Measurements from ENCODE around the gene CWC27. TPM values are rescaled to one million over a fixed set of nuclear protein-coding genes. Genes with fewer than 3 reads are reported as not detected.

Gene CWC27
- total RNA-seq, 1 experiment from 2014 or later, result 32.9 TPM

DNA sequence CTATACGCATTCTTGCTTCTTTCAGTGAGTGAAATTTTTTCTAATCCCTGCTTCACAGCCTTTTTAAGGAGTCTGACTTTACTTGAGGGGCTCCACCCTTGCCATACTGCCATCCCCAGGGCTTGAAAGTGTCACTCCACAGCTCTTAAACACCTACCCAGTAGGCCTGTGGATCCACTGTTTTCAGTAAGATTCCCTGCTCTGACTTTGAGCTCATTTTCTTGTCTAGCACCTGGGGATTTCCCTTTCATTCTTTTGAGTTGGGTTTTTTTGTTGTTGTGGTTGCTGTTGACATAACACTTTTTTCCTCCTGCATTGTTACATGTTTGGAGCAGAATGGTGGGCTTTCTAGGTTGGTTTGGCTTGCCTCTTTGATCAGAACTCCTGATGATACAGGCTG lies 23.8 kb upstream of the CWC27 start:
- H3K9me3 ChIP-seq, result no peaks in the 10 kb centered on the region
- POLR2A ChIA-PET, result no interaction called here
- Mint-ChIP-seq H3K4me3 (ENCODE audit: unreplicated experiment) (no peak overlapping the region), H3K9me3 (ENCODE audit: unreplicated experiment) (no peaks in the 10 kb centered on the region), H3K27me3 (ENCODE audit: insufficient read depth, unreplicated experiment) (no peaks in the 10 kb centered on the region), H3K4me1 (ENCODE audit: low read depth, unreplicated experiment) (no peaks in the 10 kb centered on the region), H3K36me3 (ENCODE audit: insufficient read depth, unreplicated experiment) (peaks cover 4% of the 10 kb centered on the region), H3K27ac (ENCODE audit: unreplicated experiment) (no peak overlapping the region)
- no TSS peak for BruUV-seq (replicated peaks)
- no peaks in the 10 kb centered on the region for H3K27me3 ChIP-seq (replicated peaks; ENCODE audit: control insufficient read depth, insufficient read depth, low read length)
- no peak for DNase-seq
- TF ChIP-seq, protein P1, sequence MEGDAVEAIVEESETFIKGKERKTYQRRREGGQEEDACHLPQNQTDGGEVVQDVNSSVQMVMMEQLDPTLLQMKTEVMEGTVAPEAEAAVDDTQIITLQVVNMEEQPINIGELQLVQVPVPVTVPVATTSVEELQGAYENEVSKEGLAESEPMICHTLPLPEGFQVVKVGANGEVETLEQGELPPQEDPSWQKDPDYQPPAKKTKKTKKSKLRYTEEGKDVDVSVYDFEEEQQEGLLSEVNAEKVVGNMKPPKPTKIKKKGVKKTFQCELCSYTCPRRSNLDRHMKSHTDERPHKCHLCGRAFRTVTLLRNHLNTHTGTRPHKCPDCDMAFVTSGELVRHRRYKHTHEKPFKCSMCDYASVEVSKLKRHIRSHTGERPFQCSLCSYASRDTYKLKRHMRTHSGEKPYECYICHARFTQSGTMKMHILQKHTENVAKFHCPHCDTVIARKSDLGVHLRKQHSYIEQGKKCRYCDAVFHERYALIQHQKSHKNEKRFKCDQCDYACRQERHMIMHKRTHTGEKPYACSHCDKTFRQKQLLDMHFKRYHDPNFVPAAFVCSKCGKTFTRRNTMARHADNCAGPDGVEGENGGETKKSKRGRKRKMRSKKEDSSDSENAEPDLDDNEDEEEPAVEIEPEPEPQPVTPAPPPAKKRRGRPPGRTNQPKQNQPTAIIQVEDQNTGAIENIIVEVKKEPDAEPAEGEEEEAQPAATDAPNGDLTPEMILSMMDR (IDR thresholded peaks at IDR 0.05; ENCODE audit: insufficient read depth in 1 of 2, low read depth in 1 of 2, low read length in 1 of 2, severe bottlenecking in 1 of 2, unreplicated experiment in 1 of 2), result no peak
- H3K4me3 ChIP-seq (ENCODE audit: low read depth, low read length), result no peak overlapping the region
- intact Hi-C loops (cut with micrococcal nuclease; ENCODE audit: unreplicated experiment), result no loop called here
- CTCF ChIA-PET, result interaction anchor here (0.9 kb wide), 1 partner anchor 40 kb away, joined by 3 read pairs; no protein-coding TSS in a partner anchor
- H3K4me1 ChIP-seq, result no peaks in the 10 kb centered on the region
- no peaks in the 10 kb centered on the region; the same call in none of the 2 replicates for H3K36me3 ChIP-seq (ENCODE audit: control insufficient read depth, insufficient read depth, low read length)

DNA sequence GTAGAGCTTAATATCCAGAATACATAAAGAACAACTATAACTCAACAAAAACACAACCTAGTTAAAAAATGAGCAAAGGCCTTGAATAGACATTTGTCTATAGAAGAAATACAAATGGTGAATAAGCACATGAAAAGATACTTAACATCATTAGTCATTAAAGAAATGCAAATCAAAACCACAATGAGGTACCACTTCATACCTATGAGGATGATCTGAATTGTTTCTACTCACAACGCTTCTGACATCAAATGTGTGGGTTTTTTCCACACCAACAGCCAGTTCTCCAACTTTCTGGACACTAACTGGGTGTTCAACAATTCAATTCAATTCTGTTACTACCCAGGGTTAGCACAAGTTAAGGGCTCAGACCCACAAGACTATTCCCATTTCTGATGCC lies 22.3 kb upstream of the CWC27 start:
- CTCF ChIA-PET, result no interaction called here
- H3K36me3 ChIP-seq (ENCODE audit: control insufficient read depth, insufficient read depth, low read length), result no peaks in the 10 kb centered on the region; the same call in 1 of the 2 replicates
- Mint-ChIP-seq H3K9me3 (ENCODE audit: unreplicated experiment) (no peaks in the 10 kb centered on the region), H3K4me1 (ENCODE audit: low read depth, unreplicated experiment) (no peaks in the 10 kb centered on the region), H3K27ac (ENCODE audit: unreplicated experiment) (no peak overlapping the region), H3K27me3 (ENCODE audit: insufficient read depth, unreplicated experiment) (no peaks in the 10 kb centered on the region), H3K36me3 (ENCODE audit: insufficient read depth, unreplicated experiment) (peaks cover 4% of the 10 kb centered on the region), H3K4me3 (ENCODE audit: unreplicated experiment) (no peak overlapping the region)
- no peaks in the 10 kb centered on the region for H3K27me3 ChIP-seq (replicated peaks; ENCODE audit: control insufficient read depth, insufficient read depth, low read length)
- TF ChIP-seq, protein P1 (IDR thresholded peaks at IDR 0.05; ENCODE audit: insufficient read depth in 1 of 2, low read depth in 1 of 2, low read length in 1 of 2, severe bottlenecking in 1 of 2, unreplicated experiment in 1 of 2), result no peak
- DNase-seq, result no peak
- H3K9me3 ChIP-seq, result no peaks in the 10 kb centered on the region
- BruUV-seq (replicated peaks), result no TSS peak
- H3K4me1 ChIP-seq, result no peaks in the 10 kb centered on the region
- POLR2A ChIA-PET, result no interaction called here
- intact Hi-C loops (cut with micrococcal nuclease; ENCODE audit: unreplicated experiment), result no loop called here
- H3K4me3 ChIP-seq (ENCODE audit: low read depth, low read length), result no peak overlapping the region

DNA sequence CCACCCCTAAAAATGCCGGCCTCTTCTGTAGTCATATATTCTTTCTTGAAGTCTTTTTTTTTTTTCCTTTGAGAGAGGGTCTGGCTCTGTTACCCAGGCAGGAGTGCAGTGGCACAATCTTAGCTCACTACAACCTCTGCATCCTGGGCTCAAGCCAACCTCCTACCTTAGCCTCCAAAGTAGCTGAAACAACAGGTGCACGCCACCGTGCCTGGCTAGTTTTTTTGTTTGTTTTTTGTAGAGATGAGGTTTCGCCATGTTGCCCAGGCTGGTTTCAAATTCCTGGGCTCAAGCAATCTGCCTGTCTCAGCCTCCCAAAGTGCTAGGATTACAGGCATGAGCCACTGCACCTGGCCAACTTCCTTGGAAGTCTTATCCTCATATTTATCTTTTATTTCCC lies 19.3 kb upstream of the CWC27 start:
- TF ChIP-seq, protein P1 (IDR thresholded peaks at IDR 0.05; ENCODE audit: insufficient read depth in 1 of 2, low read depth in 1 of 2, low read length in 1 of 2, severe bottlenecking in 1 of 2, unreplicated experiment in 1 of 2), result no peak
- no peak overlapping the region for H3K4me3 Mint-ChIP-seq (ENCODE audit: unreplicated experiment)
- BruUV-seq (replicated peaks), result no TSS peak
- Histone ChIP-seq H3K36me3 (ENCODE audit: control insufficient read depth, insufficient read depth, low read length) (0 out of 2 replicates have a peak, but pooled peaks cover 1% of the 10 kb centered on the region), H3K27me3 (replicated peaks; ENCODE audit: control insufficient read depth, insufficient read depth, low read length) (no peaks in the 10 kb centered on the region), H3K4me3 (ENCODE audit: low read depth, low read length) (no peak overlapping the region), H3K9me3 (no peaks in the 10 kb centered on the region), H3K4me1 (no peaks in the 10 kb centered on the region)
- POLR2A ChIA-PET, result no interaction called here
- no peaks in the 10 kb centered on the region for H3K9me3 Mint-ChIP-seq (ENCODE audit: unreplicated experiment)
- no peaks in the 10 kb centered on the region for H3K27me3 Mint-ChIP-seq (ENCODE audit: insufficient read depth, unreplicated experiment)
- peaks cover 4% of the 10 kb centered on the region for H3K36me3 Mint-ChIP-seq (ENCODE audit: insufficient read depth, unreplicated experiment)
- DNase-seq, result no peak
- no peaks in the 10 kb centered on the region for H3K4me1 Mint-ChIP-seq (ENCODE audit: low read depth, unreplicated experiment)
- CTCF ChIA-PET, result interaction anchor here (0.6 kb wide), 1 partner anchor 19 kb away, joined by 3 read pairs; the partner anchor contains the start of genes CWC27 and SREK1IP1
- no peak overlapping the region for H3K27ac Mint-ChIP-seq (ENCODE audit: unreplicated experiment)
- intact Hi-C loops (cut with micrococcal nuclease; ENCODE audit: unreplicated experiment), result no loop called here
